ENCODE measurements around the gene E4F1. TPM values are rescaled to one million over a fixed set of nuclear protein-coding genes. Genes with fewer than 3 reads are reported as not detected.

E4F1 gene
- total and polyA plus RNA-seq, 9 of the 15 experiments (the other 6 are each of a cell fraction or from before 2014, with no cell fraction given) = 0.48 to 94.9 (median 20.4) TPM

DNA sequence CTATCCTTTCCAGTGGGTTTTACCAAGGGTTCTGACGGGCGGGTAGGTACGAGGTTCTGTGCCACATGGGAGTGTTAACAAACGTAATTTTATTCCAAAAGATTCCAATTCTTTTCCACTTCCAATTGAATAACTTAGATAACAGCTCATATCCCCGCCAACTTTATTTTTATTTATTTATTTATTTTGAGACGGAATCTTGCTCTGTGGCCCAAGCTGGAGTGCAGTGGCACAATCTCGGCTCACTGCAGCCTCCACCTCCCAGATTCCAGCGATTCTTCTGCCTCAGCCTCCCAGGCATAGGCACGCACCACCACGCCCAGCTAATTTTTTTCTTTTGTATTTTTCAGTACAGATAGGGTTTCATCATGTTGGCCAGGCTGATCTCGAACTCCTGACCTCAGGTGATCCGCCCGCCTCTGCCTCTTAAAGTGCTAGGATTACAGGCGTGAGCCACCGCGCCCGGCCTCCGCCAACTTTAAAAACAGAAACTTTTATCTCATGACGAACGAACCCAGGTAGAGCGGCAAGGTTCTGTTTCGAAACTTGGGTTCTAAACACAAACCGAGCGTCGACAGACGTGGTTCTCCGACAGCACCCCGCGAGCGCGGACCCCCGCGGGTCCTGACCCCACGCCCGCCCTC, 27.4 kb downstream of the E4F1 start (continued):
- TF ChIP-seq, protein P1, sequence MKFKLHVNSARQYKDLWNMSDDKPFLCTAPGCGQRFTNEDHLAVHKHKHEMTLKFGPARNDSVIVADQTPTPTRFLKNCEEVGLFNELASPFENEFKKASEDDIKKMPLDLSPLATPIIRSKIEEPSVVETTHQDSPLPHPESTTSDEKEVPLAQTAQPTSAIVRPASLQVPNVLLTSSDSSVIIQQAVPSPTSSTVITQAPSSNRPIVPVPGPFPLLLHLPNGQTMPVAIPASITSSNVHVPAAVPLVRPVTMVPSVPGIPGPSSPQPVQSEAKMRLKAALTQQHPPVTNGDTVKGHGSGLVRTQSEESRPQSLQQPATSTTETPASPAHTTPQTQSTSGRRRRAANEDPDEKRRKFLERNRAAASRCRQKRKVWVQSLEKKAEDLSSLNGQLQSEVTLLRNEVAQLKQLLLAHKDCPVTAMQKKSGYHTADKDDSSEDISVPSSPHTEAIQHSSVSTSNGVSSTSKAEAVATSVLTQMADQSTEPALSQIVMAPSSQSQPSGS (CRISPR knock-in tag; IDR thresholded peaks at IDR 0.05) = no peak
- TF ChIP-seq, protein P2, sequence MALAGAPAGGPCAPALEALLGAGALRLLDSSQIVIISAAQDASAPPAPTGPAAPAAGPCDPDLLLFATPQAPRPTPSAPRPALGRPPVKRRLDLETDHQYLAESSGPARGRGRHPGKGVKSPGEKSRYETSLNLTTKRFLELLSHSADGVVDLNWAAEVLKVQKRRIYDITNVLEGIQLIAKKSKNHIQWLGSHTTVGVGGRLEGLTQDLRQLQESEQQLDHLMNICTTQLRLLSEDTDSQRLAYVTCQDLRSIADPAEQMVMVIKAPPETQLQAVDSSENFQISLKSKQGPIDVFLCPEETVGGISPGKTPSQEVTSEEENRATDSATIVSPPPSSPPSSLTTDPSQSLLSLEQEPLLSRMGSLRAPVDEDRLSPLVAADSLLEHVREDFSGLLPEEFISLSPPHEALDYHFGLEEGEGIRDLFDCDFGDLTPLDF (CRISPR knock-in tag; IDR thresholded peaks at IDR 0.05) = no peak
- TF ChIP-seq BRD9 (IDR thresholded peaks at IDR 0.05; ENCODE audit: low read depth, partially characterized antibody) (peak; percentile 33), CBFB (CRISPR knock-in tag; IDR thresholded peaks at IDR 0.05) (no peak)
- TF ChIP-seq, protein P3, sequence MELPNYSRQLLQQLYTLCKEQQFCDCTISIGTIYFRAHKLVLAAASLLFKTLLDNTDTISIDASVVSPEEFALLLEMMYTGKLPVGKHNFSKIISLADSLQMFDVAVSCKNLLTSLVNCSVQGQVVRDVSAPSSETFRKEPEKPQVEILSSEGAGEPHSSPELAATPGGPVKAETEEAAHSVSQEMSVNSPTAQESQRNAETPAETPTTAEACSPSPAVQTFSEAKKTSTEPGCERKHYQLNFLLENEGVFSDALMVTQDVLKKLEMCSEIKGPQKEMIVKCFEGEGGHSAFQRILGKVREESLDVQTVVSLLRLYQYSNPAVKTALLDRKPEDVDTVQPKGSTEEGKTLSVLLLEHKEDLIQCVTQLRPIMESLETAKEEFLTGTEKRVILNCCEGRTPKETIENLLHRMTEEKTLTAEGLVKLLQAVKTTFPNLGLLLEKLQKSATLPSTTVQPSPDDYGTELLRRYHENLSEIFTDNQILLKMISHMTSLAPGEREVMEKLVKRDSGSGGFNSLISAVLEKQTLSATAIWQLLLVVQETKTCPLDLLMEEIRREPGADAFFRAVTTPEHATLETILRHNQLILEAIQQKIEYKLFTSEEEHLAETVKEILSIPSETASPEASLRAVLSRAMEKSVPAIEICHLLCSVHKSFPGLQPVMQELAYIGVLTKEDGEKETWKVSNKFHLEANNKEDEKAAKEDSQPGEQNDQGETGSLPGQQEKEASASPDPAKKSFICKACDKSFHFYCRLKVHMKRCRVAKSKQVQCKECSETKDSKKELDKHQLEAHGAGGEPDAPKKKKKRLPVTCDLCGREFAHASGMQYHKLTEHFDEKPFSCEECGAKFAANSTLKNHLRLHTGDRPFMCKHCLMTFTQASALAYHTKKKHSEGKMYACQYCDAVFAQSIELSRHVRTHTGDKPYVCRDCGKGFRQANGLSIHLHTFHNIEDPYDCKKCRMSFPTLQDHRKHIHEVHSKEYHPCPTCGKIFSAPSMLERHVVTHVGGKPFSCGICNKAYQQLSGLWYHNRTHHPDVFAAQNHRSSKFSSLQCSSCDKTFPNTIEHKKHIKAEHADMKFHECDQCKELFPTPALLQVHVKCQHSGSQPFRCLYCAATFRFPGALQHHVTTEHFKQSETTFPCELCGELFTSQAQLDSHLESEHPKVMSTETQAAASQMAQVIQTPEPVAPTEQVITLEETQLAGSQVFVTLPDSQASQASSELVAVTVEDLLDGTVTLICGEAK (IDR thresholded peaks at IDR 0.05) = 0 out of 2 replicates have a peak, but pooled peaks have one; percentile 41
- TF ChIP-seq, protein P3 (CRISPR knock-in tag; IDR thresholded peaks at IDR 0.05) = no peak
- TF ChIP-seq, protein P4, sequence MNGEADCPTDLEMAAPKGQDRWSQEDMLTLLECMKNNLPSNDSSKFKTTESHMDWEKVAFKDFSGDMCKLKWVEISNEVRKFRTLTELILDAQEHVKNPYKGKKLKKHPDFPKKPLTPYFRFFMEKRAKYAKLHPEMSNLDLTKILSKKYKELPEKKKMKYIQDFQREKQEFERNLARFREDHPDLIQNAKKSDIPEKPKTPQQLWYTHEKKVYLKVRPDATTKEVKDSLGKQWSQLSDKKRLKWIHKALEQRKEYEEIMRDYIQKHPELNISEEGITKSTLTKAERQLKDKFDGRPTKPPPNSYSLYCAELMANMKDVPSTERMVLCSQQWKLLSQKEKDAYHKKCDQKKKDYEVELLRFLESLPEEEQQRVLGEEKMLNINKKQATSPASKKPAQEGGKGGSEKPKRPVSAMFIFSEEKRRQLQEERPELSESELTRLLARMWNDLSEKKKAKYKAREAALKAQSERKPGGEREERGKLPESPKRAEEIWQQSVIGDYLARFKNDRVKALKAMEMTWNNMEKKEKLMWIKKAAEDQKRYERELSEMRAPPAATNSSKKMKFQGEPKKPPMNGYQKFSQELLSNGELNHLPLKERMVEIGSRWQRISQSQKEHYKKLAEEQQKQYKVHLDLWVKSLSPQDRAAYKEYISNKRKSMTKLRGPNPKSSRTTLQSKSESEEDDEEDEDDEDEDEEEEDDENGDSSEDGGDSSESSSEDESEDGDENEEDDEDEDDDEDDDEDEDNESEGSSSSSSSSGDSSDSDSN (IDR thresholded peaks at IDR 0.05; ENCODE audit: borderline replicate concordance in 1 of 2, low read depth in 2 of 2, low read length in 2 of 2) = no peak

Measured in K562 (cell line).